ENCODE results near the gene DRD3.

- TF ChIP-seq CTCF (IDR thresholded peaks at IDR 0.05; ENCODE audit: extremely low read depth in 1 of 2, insufficient read depth in 1 of 2, low read depth in 1 of 2, low read length in 2 of 2): no peak
- no peak for TF ChIP-seq MAX (IDR thresholded peaks at IDR 0.05; ENCODE audit: insufficient read depth, insufficient read length)
- no peak for TF ChIP-seq EZH2 (IDR thresholded peaks at IDR 0.05; ENCODE audit: borderline replicate concordance, low read depth, low read length, severe bottlenecking)
- no peak for TF ChIP-seq POLR2A (IDR thresholded peaks at IDR 0.05; ENCODE audit: low read depth, low read length)
Measured at GRCh38 chr3:114128231-114128630, 50.6 kb downstream of the DRD3 start.
